GM12878 (cell line): Measurements from ENCODE around the gene MAB21L4. TPM values are rescaled to one million over a fixed set of nuclear protein-coding genes. Genes with fewer than 3 reads are reported as not detected.

Experiments used
- ATAC-seq: fragments of 200-7000 bp; cut with Tn5 transposase; 3 replicates; pipeline ENCODE4 v1.9.1; 2020; ENCODE audit warnings: mild to moderate bottlenecking, moderate library complexity
- BruUV-seq: library from RNA; stranded (reverse); fragments of 400-500 nt; replicated peaks from 2 replicates; lab custom pipeline; 2021; lab: Mats Ljungman, UMichigan
- CTCF ChIA-PET: fragments of 300-600 bp; sonication (Branson Sonifier 250); formaldehyde crosslinking; extraction: SDS; loops from one replicate; lab custom pipeline; 2021; ENCODE audit warnings: inconsistent platforms; lab: Yijun Ruan, JAX
- POLR2A ChIA-PET: fragments of 350-600 bp; formaldehyde crosslinking; extraction: SDS; loops from one replicate; lab custom pipeline; 2021; ENCODE audit warnings: inconsistent platforms; lab: Charles Lee
- RAD21 ChIA-PET: fragments of 300-600 bp; sonication (Branson Sonifier 250); formaldehyde crosslinking; loops from one replicate; lab custom pipeline; 2023; ENCODE audit warnings: antibody characterized with exemption; ENCODE audit not compliant: unreplicated experiment; lab: Charles Lee
- SMC1A ChIA-PET: fragments of 300-600 bp; sonication (Branson Sonifier 250); formaldehyde crosslinking; loops from one replicate; lab custom pipeline; 2023; ENCODE audit not compliant: unreplicated experiment, uncharacterized antibody; lab: Charles Lee
- DNase-seq: peaks from one replicate; pipeline ENCODE4 v3.0.0-alpha.2; 2011; ENCODE audit warnings: low read depth, low spot score
- FAIRE-seq: peaks from 3 replicates; lab custom pipeline; 2011; peaks lifted over from hg19 to GRCh38; lab: Jason Lieb, UNC
- H2AFZ ChIP-seq: 2 replicates; pipeline ENCODE4 v1.6.0; 2011; ENCODE audit warnings: low read depth, low read length, control low read depth; ENCODE audit not compliant: control insufficient read depth
- H3K27ac ChIP-seq: 2 replicates; pipeline ENCODE4 v1.5.1; 2011; ENCODE audit warnings: control low read depth; ENCODE audit not compliant: control insufficient read depth, insufficient read depth
- H3K27me3 ChIP-seq, 2 experiments: replicated peaks in 1 of 2; 2 replicates each; pipeline versions ENCODE4 v1.6.0 to v1.6.1; 2011; ENCODE audit warnings: low read length in 1 of 2; ENCODE audit not compliant: control insufficient read depth in 2 of 2, insufficient read depth in 2 of 2
- H3K36me3 ChIP-seq, 2 experiments: 2 replicates each; pipeline ENCODE4 v1.5.1; 2011; ENCODE audit warnings: low read length in 1 of 2; ENCODE audit not compliant: control insufficient read depth in 2 of 2, insufficient read depth in 2 of 2
- H3K4me1 ChIP-seq: 2 replicates; pipeline ENCODE4 v1.6.1; 2011; ENCODE audit warnings: mild to moderate bottlenecking, low read length, moderate library complexity, mixed read lengths; ENCODE audit not compliant: control insufficient read depth, insufficient read depth
- H3K4me2 ChIP-seq: 2 replicates; pipeline ENCODE4 v1.6.0; 2011; ENCODE audit warnings: control low read depth; ENCODE audit not compliant: control insufficient read depth, insufficient read depth
- H3K4me3 ChIP-seq: fragments of 200-600 bp; sonication (generic); 2 replicates; pipeline ENCODE4 v1.5.1; 2016
- H3K79me2 ChIP-seq: 2 replicates; pipeline ENCODE4 v1.6.0; 2011; ENCODE audit warnings: low read length; ENCODE audit not compliant: control insufficient read depth, insufficient read depth
- H3K9ac ChIP-seq: 2 replicates; pipeline ENCODE4 v1.8.0; 2011; ENCODE audit warnings: low read length, control low read depth, mixed read lengths; ENCODE audit not compliant: control insufficient read depth, insufficient read depth
- H3K9me3 ChIP-seq: replicated peaks from 3 replicates; pipeline ENCODE4 v1.5.1; 2011; ENCODE audit warnings: mild to moderate bottlenecking, low read length; ENCODE audit not compliant: control insufficient read depth, insufficient read depth
- H4K20me1 ChIP-seq: 2 replicates; pipeline ENCODE4 v1.6.0; 2011; ENCODE audit not compliant: control insufficient read depth, insufficient read depth
- ETV6 ChIP-seq, 2 experiments: fragments of 450-650 bp in 1 of 2; IDR thresholded peaks in 1 of 2; conservative IDR thresholded peaks in 1 of 2; 2 replicates each; pipeline ENCODE4 v1.6.1; 2014; ENCODE audit warnings: antibody characterized with exemption in 1 of 2, borderline replicate concordance in 1 of 2, low read depth in 1 of 2, mild to moderate bottlenecking in 1 of 2, moderate library complexity in 1 of 2
- GATAD2B ChIP-seq: fragments of 450-650 bp; conservative IDR thresholded peaks from 2 replicates; pipeline ENCODE4 v1.6.1; 2017; ENCODE audit warnings: low read depth, mild to moderate bottlenecking, moderate library complexity
- KDM1A ChIP-seq: fragments of 200-600 bp; sonication (generic); IDR thresholded peaks from 2 replicates; pipeline ENCODE4 v1.6.1; 2016; ENCODE audit warnings: borderline replicate concordance
- KLF5 ChIP-seq: fragments of 450-650 bp; IDR thresholded peaks from 2 replicates; pipeline ENCODE4 v1.6.1; 2014; ENCODE audit warnings: mild to moderate bottlenecking; ENCODE audit not compliant: partially characterized antibody
- MYB ChIP-seq: fragments of 150-350 bp; IDR thresholded peaks from 2 replicates; pipeline ENCODE4 v1.6.1; 2014; ENCODE audit warnings: mild to moderate bottlenecking, low read depth, low read length, borderline replicate concordance
- PBX3 ChIP-seq: IDR thresholded peaks from 2 replicates; pipeline ENCODE4 v1.6.1; 2011; ENCODE audit warnings: mild to moderate bottlenecking, low read depth, low read length, moderate library complexity; ENCODE audit not compliant: insufficient replicate concordance
- RB1 ChIP-seq: fragments of 450-650 bp; formaldehyde crosslinking; IDR thresholded peaks from 2 replicates; pipeline ENCODE4 v1.6.1; 2017; ENCODE audit warnings: mild to moderate bottlenecking, borderline replicate concordance
- STAT3 ChIP-seq: IDR thresholded peaks from 2 replicates; pipeline ENCODE4 v1.6.1; 2011; ENCODE audit warnings: low read depth, low read length, improper control_type of control experiment
- TBL1XR1 ChIP-seq: IDR thresholded peaks from 2 replicates; pipeline ENCODE4 v1.6.1; 2012; ENCODE audit warnings: low read depth, low read length, improper control_type of control experiment
- TCF3 ChIP-seq: IDR thresholded peaks from 2 replicates; pipeline ENCODE4 v1.6.1; 2012; ENCODE audit warnings: low read depth, mild to moderate bottlenecking, low read length, borderline replicate concordance; ENCODE audit not compliant: insufficient read depth
- ZBED1 ChIP-seq: IDR thresholded peaks from 2 replicates; pipeline ENCODE4 v1.6.1; 2016; ENCODE audit warnings: borderline replicate concordance
- ZNF207 ChIP-seq: fragments of 450-650 bp; IDR thresholded peaks from 2 replicates; pipeline ENCODE4 v1.6.1; 2014; ENCODE audit warnings: antibody characterized with exemption, mild to moderate bottlenecking, borderline replicate concordance
- ZNF217 ChIP-seq: fragments of 450-650 bp; IDR thresholded peaks from 2 replicates; pipeline ENCODE4 v1.6.1; 2017; ENCODE audit warnings: antibody characterized with exemption, mild to moderate bottlenecking
- ZSCAN29 ChIP-seq: fragments of 450-650 bp; IDR thresholded peaks from 2 replicates; pipeline ENCODE4 v1.6.1; 2017; ENCODE audit warnings: mild to moderate bottlenecking, moderate library complexity
- WGBS: methylation state at CpG from one replicate; pipeline ENCODE4 v1.1.6; 2016; ENCODE audit warnings: low lambda C conversion rate; ENCODE audit not compliant: insufficient replicate concordance, insufficient coverage; ENCODE audit errors: missing lambda C conversion rate; 5-methylcytosine and 5-hydroxymethylcytosine counted together
- in situ Hi-C: fragments of 300-500 bp; cut with MboI; formaldehyde crosslinking; loops from 9 replicates; pipeline ENCODE4 v1.14.3; 2018; ENCODE audit warnings: mixed read lengths
- intact Hi-C: fragments of 100-400 bp; cut with micrococcal nuclease; formaldehyde crosslinking; loops from one replicate; pipeline ENCODE4 v1.14.2; 2022; ENCODE audit not compliant: unreplicated experiment
- polyA plus RNA-seq, 11 experiments: library from polyadenylated mRNA; depleted of rRNA in 4 of 11; unstranded in 6 of 11; stranded (reverse) in 5 of 11; fragments of >200 nt; fragmentation: Nextera tagmentation in 4 of 11; fragmentation: Illumina TruSeq in 1 of 11; extraction: Ambion mirVana in 4 of 11; extraction: Trizol in 1 of 11; gene quantifications; 1 replicate in 1 of 11; 2 replicates in 10 of 11; pipeline versions ENCODE4 v1.2.1 to v1.2.3, GENCODE V29; 2011 to 2016; ENCODE audit warnings: inconsistent platforms in 2 of 11, missing spikeins in 2 of 11, low read depth in 1 of 11
- total RNA-seq, 4 experiments: library from RNA; depleted of rRNA in 3 of 4; stranded (reverse); fragments of >200 nt in 3 of 4; fragmentation: Illumina TruSeq in 1 of 4; extraction: Trizol in 1 of 4; gene quantifications; 2 replicates each; pipeline versions ENCODE4 v1.2.1 to v1.2.3, GENCODE V29; 2013 to 2021

Gene MAB21L4
- total and polyA plus RNA-seq, 10 of the 15 experiments (the other 5 are each of a cell fraction or from before 2014, with no cell fraction given): 0.03 TPM; not detected in 9

GRCh38 chr2:240875228-240876034 is 20.5 kb downstream of the MAB21L4 start (continued):
- no peak for TF ChIP-seq ZNF207
- no peak for TF ChIP-seq KLF5
- no peak for TF ChIP-seq ZNF217
- no peak for TF ChIP-seq MYB
- TF ChIP-seq ETV6 (conservative IDR thresholded peaks at IDR 0.05 in 1 of 2, IDR thresholded peaks at IDR 0.05 in 1 of 2; ENCODE audit: borderline replicate concordance in 1 of 2, low read depth in 1 of 2): no peak
- TF ChIP-seq ZSCAN29: no peak
- no peak for TF ChIP-seq STAT3

DNA sequence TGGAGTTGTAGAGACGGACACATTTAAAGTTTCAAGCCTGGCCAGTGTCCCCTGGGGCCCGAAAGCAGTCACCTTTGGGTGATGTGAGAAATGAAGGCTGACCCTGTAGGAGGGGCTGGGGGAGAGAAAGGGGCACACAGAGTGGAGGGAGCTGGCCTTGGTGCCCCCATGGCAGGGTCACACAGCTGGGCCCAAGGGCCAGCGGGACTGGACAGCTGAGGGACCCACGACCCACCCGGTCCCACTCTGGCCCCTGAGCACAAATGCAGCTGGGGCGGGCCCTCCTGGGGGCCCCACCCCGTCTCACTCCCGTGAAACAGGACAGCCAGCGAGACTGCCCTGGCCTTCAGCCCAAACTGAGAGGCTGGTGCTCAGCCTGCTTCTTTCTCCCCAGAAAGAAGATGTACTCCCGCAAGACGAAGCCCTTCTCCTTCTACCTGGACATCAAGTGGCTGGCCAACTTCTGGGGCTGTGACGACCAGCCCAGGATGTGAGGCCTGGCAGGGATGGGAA is 21.2 kb downstream of the MAB21L4 start:
- H3K9me3 ChIP-seq: no peaks in the 10 kb centered on the region
- no peak for TF ChIP-seq PBX3
- TF ChIP-seq KDM1A: no peak
- no peak for TF ChIP-seq RB1
- TF ChIP-seq TCF3: no peak
- no peak for TF ChIP-seq TBL1XR1
- no peak for TF ChIP-seq ZBED1
- no peak for TF ChIP-seq GATAD2B
- TF ChIP-seq, all 136 proteins: peak for 0
- ChIA-PET SMC1A (no interaction called here), CTCF (no interaction called here), RAD21 (no interaction called here), POLR2A (no interaction called here)
- no peak overlapping the region for H3K9ac ChIP-seq
- ATAC-seq: no peak
- no peaks in the 10 kb centered on the region; a peak in 3 of 4 replicates for H3K27me3 ChIP-seq
- H3K27ac ChIP-seq: no peak overlapping the region
- H3K36me3 ChIP-seq: no peaks in the 10 kb centered on the region
- no peak for FAIRE-seq
- no peak overlapping the region for H2AFZ ChIP-seq
- H3K4me2 ChIP-seq: no peak overlapping the region
- H4K20me1 ChIP-seq: no peaks in the 10 kb centered on the region
- no peak for DNase-seq
- H3K4me1 ChIP-seq: no peaks in the 10 kb centered on the region
- intact Hi-C loops (no loop called here), in situ Hi-C loops (no loop called here)
- no peaks in the 10 kb centered on the region for H3K79me2 ChIP-seq
- 24% methylated on average over 9 of the region's 12 CpGs for WGBS
- no TSS peak for BruUV-seq
- H3K4me3 ChIP-seq: no peak overlapping the region
